ENCODE measurements around the gene GARIN5A. TPM values are rescaled to one million over a fixed set of nuclear protein-coding genes. Genes with fewer than 3 reads are reported as not detected.
A peak's percentile ranks its signal among the peaks of the same experiment; 100 is the strongest.

Gene GARIN5A
- total and polyA plus RNA-seq, 2 experiments from 2014 or later = 0.20 TPM; not detected in 1

- Histone ChIP-seq H3K36me3 (ENCODE audit: low read depth) (no peaks in the 10 kb centered on the region), H3K4me2 (ENCODE audit: unreplicated experiment) (no peak overlapping the region), H3K4me3 (no peak overlapping the region), H3F3A (ENCODE audit: insufficient read depth) (no peaks in the 10 kb centered on the region), H3K79me2 (ENCODE audit: insufficient read depth) (no peaks in the 10 kb centered on the region), H3K27me3 (replicated peaks; ENCODE audit: insufficient read depth) (peaks cover 13% of the 10 kb centered on the region; the same call in 1 of the 2 replicates), H3K27ac (no peak overlapping the region), H3K9ac (no peak overlapping the region), H3K9me2 (ENCODE audit: insufficient read depth) (no peaks in the 10 kb centered on the region), H2AFZ (no peak overlapping the region), H4K20me1 (ENCODE audit: insufficient read depth) (no peaks in the 10 kb centered on the region), H3K9me3 (ENCODE audit: low read depth) (no peaks in the 10 kb centered on the region), H3K4me1 (ENCODE audit: insufficient read depth) (no peaks in the 10 kb centered on the region)
- in situ Hi-C loops (cut with MboI) = no loop called here
- WGBS, 2 experiments (ENCODE audit: low coverage in 1 of 2, low lambda C conversion rate in 2 of 2, missing lambda C conversion rate in 2 of 2) = 62 to 66% methylated on average over 18 of the region's 18 CpGs
- peak; percentile 43 for DNase-seq
- TF ChIP-seq EZH2 (IDR thresholded peaks at IDR 0.05; ENCODE audit: insufficient read depth, poor library complexity, severe bottlenecking) (no peak), EZH2phosphoT487 (IDR thresholded peaks at IDR 0.05; ENCODE audit: insufficient read depth, low read depth) (no peak)
These were observed 10.3 kb upstream of the GARIN5A start for GRCh38 chr19:50486823-50487515.

GRCh38 chr19:50485284-50485955 is 8.8 kb upstream of the GARIN5A start:
- in situ Hi-C loops (cut with MboI) = no loop called here
- H4K20me1 ChIP-seq (ENCODE audit: insufficient read depth) = no peaks in the 10 kb centered on the region
- no peaks in the 10 kb centered on the region for H3K4me1 ChIP-seq (ENCODE audit: insufficient read depth)
- no peak for DNase-seq
- H3F3A ChIP-seq (ENCODE audit: insufficient read depth) = no peaks in the 10 kb centered on the region
- H3K9me2 ChIP-seq (ENCODE audit: insufficient read depth) = no peaks in the 10 kb centered on the region
- TF ChIP-seq EZH2 (IDR thresholded peaks at IDR 0.05; ENCODE audit: insufficient read depth, poor library complexity, severe bottlenecking) = no peak
- no peaks in the 10 kb centered on the region for H3K9me3 ChIP-seq (ENCODE audit: low read depth)
- no peak overlapping the region for H2AFZ ChIP-seq
- H3K79me2 ChIP-seq (ENCODE audit: insufficient read depth) = no peaks in the 10 kb centered on the region
- H3K4me3 ChIP-seq = no peak overlapping the region
- no peaks in the 10 kb centered on the region for H3K36me3 ChIP-seq (ENCODE audit: low read depth)
- 64 to 68% methylated on average over 10 of the region's 10 CpGs for WGBS, 2 experiments (ENCODE audit: low coverage in 1 of 2, low lambda C conversion rate in 2 of 2, missing lambda C conversion rate in 2 of 2)
- no peak overlapping the region for H3K9ac ChIP-seq
- no peak overlapping the region for H3K4me2 ChIP-seq (ENCODE audit: unreplicated experiment)
- 0 out of 2 replicates have a peak, but pooled peaks cover 10% of the 10 kb centered on the region for H3K27me3 ChIP-seq (replicated peaks; ENCODE audit: insufficient read depth)
- no peak overlapping the region for H3K27ac ChIP-seq

DNA sequence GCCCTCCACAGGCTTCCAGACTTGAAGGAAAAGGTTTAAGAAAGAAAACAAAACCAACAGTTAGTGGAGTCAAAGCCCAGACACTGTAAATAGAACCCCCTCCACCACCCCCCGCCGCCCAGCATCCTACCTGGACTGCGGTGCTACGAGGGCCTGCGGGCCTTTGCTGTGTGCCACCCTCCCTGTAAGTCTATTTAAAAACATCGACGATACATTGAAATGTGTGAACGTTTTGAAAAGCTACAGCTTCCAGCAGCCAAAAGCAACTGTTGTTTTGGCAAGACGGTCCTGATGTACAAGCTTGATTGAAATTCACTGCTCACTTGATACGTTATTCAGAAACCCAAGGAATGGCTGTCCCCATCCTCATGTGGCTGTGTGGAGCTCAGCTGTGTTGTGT is 6.3 kb upstream of the GARIN5A start:
- no peaks in the 10 kb centered on the region for H3F3A ChIP-seq (ENCODE audit: insufficient read depth)
- H3K4me1 ChIP-seq (ENCODE audit: insufficient read depth) = no peaks in the 10 kb centered on the region
- H3K9me2 ChIP-seq (ENCODE audit: insufficient read depth) = no peaks in the 10 kb centered on the region
- in situ Hi-C loops (cut with MboI) = no loop called here
- H2AFZ ChIP-seq = no peak overlapping the region
- H3K4me2 ChIP-seq (ENCODE audit: unreplicated experiment) = no peak overlapping the region
- no peaks in the 10 kb centered on the region for H3K36me3 ChIP-seq (ENCODE audit: low read depth)
- H3K4me3 ChIP-seq = no peak overlapping the region
- no peak for DNase-seq
- no peak overlapping the region for H3K27ac ChIP-seq
- H3K9ac ChIP-seq = no peak overlapping the region
- H4K20me1 ChIP-seq (ENCODE audit: insufficient read depth) = no peaks in the 10 kb centered on the region
- no peaks in the 10 kb centered on the region for H3K79me2 ChIP-seq (ENCODE audit: insufficient read depth)
- TF ChIP-seq EZH2phosphoT487 (IDR thresholded peaks at IDR 0.05; ENCODE audit: insufficient read depth, low read depth) (no peak), EZH2 (IDR thresholded peaks at IDR 0.05; ENCODE audit: insufficient read depth, poor library complexity, severe bottlenecking) (no peak)
- H3K27me3 ChIP-seq (replicated peaks; ENCODE audit: insufficient read depth) = 0 out of 2 replicates have a peak, but pooled peaks cover 9% of the 10 kb centered on the region
- H3K9me3 ChIP-seq (ENCODE audit: low read depth) = no peaks in the 10 kb centered on the region
- WGBS, 2 experiments (ENCODE audit: low coverage in 1 of 2, low lambda C conversion rate in 2 of 2, missing lambda C conversion rate in 2 of 2) = 72 to 75% methylated on average over 10 of the region's 10 CpGs

DNA sequence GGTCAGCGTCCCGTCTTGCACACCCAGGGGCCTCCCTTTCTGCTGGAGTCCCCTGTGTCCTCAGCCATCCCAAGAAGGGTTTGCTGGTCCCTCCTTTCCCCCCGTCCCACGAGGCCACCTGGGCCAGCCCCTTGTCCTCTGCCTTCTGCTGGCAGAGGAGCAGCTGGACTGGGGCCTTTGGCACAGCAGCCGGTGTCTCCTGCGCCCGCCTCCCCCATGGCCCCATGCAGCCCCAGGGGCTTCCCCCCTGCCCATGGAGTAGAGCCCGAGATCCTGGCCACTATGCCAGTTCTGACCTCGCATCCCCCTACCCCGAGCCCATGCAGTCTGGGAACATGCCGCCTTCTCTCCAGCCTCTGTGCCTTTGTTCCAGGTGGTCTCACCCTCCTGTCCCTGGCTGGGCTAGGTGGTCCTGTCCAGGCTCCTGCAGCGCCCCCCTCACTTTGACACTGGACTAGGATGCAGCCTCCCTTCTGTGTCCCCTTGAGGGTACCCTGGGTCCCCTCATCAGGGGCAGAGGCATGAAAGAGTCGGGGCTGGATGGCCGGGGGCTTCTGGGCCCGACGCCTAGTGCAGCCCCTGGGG is 5.7 kb upstream of the GARIN5A start:
- Histone ChIP-seq H3K9ac (no peak overlapping the region), H3K9me3 (ENCODE audit: low read depth) (no peaks in the 10 kb centered on the region), H3F3A (ENCODE audit: insufficient read depth) (no peaks in the 10 kb centered on the region), H3K27me3 (replicated peaks; ENCODE audit: insufficient read depth) (0 out of 2 replicates have a peak, but pooled peaks cover 9% of the 10 kb centered on the region), H3K4me2 (ENCODE audit: unreplicated experiment) (no peak overlapping the region), H3K36me3 (ENCODE audit: low read depth) (no peaks in the 10 kb centered on the region), H2AFZ (no peak overlapping the region), H3K4me3 (no peak overlapping the region), H3K27ac (no peak overlapping the region), H4K20me1 (ENCODE audit: insufficient read depth) (no peaks in the 10 kb centered on the region), H3K4me1 (ENCODE audit: insufficient read depth) (no peaks in the 10 kb centered on the region), H3K9me2 (ENCODE audit: insufficient read depth) (no peaks in the 10 kb centered on the region), H3K79me2 (ENCODE audit: insufficient read depth) (no peaks in the 10 kb centered on the region)
- 59 to 74% methylated on average over 9 to 16 of the region's 16 CpGs for WGBS, 2 experiments (ENCODE audit: low coverage in 1 of 2, low lambda C conversion rate in 2 of 2, missing lambda C conversion rate in 2 of 2)
- DNase-seq = no peak
- TF ChIP-seq EZH2phosphoT487 (IDR thresholded peaks at IDR 0.05; ENCODE audit: insufficient read depth, low read depth) = no peak
- TF ChIP-seq EZH2 (IDR thresholded peaks at IDR 0.05; ENCODE audit: insufficient read depth, poor library complexity, severe bottlenecking) = no peak
- in situ Hi-C loops (cut with MboI) = no loop called here

All from GM23248 (cell line).